HG03575 (cell line): ENCODE data around the gene POF1B.
"Not testable (repeated sequence)": the region's sequence is repeated elsewhere in the genome, so short reads cannot be mapped to it uniquely, and the experiment has no call there.

Experiments used
- ATAC-seq: cut with Tn5 transposase; IDR thresholded peaks from one replicate; pipeline ENCODE4 v1.9.1; 2021; ENCODE audit not compliant: unreplicated experiment, insufficient number of reproducible peaks, low FRiP score; ENCODE audit errors: extremely low read depth

Gene POF1B, protein sequence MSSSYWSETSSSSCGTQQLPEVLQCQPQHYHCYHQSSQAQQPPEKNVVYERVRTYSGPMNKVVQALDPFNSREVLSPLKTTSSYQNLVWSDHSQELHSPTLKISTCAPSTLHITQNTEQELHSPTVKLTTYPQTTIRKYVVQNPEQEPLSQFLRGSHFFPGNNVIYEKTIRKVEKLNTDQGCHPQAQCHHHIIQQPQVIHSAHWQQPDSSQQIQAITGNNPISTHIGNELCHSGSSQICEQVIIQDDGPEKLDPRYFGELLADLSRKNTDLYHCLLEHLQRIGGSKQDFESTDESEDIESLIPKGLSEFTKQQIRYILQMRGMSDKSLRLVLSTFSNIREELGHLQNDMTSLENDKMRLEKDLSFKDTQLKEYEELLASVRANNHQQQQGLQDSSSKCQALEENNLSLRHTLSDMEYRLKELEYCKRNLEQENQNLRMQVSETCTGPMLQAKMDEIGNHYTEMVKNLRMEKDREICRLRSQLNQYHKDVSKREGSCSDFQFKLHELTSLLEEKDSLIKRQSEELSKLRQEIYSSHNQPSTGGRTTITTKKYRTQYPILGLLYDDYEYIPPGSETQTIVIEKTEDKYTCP

DNA sequence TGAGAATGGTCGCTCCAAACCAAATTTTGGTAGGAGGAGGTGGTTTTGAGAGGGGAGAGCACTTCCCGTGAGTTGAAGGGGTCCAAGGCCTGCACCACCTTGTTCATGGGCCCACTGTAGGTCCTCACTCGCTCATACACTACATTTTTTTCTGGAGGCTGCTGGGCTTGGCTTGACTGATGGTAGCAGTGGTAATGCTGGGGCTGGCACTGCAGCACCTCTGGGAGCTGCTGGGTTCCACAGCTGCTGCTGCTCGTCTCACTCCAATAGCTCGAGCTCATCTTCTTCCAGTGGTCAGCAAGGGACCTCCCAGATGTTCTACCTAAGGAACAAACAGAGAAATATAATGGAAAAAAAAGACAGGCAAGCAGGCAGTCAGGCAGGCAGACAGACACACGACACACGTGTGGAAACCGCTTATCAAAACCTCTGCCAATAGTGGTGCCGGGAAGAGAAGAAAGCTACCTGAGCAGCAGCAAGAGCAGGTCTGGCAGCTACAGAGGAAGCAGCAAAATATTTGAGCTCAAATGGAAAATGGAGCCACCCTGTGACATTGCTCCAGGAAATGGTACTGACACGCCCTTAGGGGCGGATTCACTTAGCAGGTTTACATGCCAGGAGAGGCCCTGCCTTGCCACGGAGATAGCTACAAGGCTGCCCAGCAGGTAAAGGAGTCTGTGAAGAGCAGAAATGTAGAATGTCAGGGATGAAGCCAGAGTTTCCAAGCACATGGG, at the start of gene POF1B:
POF1B (minus strand) TSS at position 492 of the 734 bp plus-strand sequence; CDS start at position 281, 211 bp downstream.
- no peak for ATAC-seq

DNA sequence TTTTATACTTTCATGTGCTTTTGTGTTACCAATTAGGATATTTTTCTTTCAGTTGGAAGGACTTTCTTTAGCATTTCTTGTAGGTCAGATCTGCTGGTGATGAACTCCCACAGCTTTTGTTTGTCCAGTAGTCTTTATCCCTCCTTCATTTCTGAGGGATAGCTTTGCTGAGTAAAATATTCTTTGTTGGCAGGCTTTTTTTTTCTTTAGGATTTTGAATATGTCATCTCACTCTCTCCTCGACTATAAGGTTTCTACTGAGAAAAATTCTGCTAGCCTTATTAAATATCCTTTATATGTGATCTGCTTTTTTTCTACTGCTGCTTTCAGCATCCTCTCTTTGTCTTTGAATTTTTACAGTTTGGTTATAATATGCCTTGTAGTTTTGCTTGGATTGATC, 49.6 kb upstream of the POF1B start:
- ATAC-seq, result no peak

DNA sequence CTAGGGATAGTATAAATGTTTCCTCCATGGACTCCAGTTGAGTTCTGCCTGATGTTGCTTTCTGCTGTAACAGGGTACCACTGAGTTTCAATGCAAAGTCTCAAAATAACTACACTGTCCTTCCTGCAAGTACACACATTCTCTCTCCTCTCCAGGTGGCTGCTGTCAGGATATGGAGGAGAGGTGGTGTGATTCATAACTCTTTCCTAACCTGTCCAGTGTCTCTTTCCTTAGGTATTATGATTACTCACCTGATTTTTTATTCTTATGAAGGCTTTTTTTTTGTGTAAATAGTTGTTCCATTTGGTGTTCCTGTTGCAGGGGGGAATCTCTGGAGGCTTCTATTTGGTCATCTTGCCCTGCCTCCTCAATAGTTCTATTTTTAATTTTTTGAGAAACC, 39.8 kb upstream of the POF1B start:
- ATAC-seq, result no peak

DNA sequence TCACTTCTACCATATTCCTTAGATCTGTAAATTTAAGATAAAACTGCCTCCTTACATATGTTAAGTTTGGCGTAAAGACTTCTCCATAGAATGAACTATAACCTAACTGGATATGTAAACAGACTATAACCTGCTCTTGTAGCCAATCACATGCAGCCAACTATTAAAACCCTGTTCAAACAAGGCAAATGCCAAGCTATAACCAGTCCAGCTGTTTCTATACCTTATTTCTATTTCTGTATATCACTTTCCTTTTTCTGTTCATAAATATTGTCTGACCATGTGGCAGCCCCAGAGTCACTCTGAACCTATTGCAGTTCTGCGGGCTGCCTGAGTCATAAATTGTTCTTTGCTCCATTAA, 12.4 kb upstream of the POF1B start:
- ATAC-seq, result no peak

DNA sequence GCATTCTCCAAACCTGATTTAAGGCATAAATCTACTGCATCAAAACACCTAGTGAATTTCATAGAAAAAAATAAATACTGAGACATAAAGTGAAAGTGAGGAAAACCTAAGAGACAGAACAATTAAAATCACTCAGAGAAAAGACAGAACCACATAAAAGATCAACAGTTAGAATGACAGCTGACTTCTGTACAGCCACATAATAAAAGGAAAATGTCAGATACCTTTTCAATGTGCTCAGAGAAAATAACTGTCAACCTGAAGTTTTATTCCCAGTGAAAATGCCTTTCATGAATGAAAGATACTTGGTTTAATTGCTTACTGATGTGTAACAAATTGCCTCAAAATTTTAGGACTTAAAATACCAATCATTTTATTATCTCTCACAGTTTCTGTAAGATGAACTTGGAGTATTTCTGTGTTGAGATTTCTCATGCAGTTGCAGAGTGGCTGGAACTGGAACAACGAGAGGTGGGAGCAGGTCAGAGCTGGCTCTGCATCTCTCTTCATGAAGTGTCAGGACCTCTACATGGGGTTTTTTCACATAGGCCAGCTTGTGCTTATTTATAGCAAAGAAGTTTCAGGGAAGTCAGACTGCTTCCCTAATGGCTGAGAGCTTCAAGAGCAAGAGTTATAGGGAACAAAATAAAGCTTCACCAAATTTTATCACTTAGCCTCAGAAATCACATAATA, 11.9 kb upstream of the POF1B start:
- ATAC-seq, result no peak

DNA sequence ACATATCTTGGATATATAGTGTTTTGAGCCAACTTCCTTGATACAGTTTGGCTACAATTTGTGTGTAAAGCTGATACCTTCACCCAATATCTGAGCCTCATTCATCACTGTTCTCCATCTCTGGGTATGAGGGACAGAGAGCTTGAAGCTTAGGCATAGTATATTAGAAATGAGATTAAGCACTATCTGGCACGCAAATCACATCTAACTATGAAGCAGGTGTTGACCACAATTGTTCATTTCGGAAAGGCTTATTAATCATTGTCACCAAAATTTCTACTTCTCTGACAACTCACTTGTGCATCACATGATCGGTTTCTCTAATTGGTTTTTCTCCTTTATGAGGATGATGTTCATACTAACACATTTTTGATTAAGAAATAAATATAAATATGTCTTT, 2.1 kb upstream of the POF1B start:
- no peak for ATAC-seq

DNA sequence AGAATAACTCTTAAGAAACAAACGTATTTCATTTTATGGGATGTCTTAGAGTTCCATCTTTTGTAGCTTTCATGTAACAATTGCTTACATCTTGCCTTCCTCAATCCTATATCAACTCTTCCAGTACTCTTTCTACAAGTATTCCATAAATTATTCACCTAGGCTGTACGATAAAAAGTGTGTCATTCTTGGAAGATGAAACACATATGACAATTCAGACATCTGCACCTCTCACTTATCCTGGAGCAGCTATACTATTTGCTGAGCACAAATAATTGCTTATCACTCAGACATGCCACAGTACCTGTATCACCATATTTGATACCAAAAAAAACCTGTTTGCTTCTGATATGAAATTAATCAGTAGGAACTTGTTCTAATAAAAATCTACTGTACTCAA, 1.0 kb downstream of the POF1B start:
- no peak for ATAC-seq

DNA sequence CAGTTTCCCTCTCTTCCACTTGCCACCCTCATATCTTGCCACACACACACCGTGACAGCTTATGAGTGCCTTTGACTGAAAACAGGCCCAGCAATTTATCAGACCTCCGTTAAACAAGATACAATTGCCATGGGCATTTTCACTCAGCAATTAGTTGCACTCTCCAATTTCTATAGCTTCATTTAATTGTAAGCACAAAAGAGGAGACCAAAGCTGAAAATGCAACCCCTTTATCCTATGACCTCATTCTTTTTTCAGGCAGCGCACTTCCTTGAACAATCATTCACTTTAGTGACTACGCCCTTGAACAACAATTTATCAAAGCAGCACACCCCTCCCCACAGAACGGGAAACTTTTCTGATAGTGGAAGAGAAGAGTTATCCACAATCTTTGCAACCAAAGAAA, 4.1 kb downstream of the POF1B start:
- ATAC-seq, result no peak

DNA sequence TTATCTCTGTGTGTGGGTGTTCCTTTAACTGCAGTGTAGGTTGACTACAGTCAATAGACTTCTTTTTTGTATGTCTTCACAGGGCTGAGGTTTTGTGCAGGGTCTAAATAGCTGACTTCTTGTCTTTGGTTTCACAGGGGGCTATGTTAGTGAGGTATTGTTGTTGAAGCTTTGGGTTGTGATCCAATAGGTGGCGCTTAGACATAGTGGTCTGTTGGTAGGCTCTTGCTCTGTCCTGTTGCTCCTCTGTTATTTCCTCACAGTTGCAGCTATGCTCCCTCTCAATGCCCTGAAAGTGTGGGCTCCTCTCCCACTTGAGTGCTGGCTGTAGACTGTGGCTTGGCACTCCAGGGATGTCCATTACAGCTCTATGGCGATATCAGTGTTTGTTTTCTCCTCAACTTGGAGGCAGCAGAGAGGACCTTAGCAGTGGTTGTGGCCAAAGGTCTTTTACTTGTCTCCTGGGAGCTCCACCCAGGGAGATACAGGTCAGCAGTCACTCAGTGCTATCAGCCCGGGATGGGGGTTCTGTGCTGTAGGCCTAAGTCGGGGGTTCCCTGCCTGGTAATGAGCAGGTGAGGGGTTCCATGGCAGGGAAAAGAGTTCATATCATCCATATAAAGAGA, 14.0 kb downstream of the POF1B start:
- no peak for ATAC-seq

DNA sequence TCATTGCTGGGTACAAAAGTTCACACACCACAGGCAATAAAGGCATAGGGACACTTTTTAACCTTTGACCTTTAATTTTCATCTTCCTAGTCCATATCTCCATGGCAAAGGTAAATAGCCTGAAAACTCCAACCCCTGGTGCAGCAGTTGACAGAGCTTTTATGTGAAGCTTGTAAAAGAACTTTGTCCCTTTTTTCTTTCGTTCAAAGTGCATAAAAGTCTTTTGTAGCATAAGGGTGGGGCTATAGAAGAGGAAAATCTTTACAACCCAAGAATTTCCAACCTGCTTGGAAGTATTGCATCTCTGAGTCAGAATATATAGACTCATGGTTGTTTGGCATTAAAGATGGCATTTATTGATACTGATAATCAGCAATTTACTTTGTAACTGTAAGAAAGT, 20.4 kb downstream of the POF1B start:
- ATAC-seq, result no peak

DNA sequence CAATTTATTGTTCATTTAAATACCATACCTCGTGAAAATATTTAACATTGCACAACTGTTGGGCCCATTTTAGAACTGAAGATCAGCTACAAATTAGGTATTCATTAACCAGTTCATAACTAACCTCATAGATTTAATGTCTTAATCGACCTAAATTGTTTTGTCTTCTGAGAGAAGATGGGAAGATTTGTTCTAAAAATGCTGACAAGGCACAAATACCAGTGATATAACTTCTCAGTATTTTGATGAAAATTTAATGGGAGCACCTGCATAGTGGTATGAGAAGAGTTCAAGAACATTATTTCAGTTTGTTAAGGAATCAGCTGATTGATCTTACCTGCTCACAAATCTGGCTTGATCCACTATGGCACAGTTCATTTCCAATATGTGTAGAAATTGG, 33.9 kb downstream of the POF1B start:
- no peak for ATAC-seq

DNA sequence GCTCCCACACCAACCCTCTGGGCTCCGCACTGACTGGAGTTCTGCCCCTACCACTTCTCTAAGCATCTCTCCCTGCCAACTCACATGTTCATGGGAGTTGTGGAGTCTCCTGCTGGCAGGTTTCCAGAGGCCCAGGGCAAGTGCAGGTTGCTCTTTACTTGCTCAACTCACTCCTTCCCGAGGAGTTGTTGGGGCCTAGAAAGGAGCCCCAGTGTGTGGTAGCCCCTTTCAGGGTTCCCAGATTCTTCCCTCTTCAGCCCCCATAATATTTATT, 52.5 kb downstream of the POF1B start:
- no peak for ATAC-seq

DNA sequence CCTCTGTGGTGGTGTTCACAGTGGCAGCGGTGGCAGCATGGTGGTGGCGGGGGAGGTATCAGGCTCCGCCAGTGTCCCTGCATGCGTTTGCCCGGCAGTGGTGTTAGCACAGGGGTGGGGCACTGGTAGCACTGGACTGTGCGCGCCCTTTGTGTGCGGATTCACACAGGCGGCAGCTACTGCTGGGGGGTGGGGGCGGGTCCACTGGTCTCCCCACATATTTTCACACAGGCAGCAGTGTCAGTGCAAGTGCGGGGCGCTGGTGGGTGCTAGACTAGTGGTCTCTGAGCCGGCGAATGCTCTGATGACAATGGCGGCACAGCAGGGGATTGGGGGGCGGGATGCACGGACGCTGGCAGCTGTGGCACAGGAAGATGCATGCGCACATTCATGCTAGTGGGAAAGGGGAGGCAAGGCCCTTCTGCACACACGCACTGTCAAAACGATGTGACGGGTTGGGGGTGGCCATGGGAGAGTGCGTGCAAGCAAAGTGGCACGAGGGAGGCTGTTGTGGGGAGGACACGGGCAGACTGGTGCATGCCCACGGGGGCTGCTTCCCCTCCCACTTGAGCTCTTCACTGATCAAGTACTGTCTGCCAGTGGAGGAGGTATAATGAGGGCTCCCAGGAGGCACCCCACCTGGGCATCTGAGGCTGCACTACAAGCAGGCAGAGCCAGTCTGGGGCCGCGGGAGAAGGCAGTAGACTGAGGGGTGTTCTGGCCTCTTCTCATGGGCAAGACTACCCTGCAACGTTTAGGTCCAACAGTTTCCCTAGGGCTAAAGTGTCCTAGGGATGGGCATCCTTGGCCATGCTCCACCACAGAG, 53.0 kb downstream of the POF1B start:
- no peak for ATAC-seq

DNA sequence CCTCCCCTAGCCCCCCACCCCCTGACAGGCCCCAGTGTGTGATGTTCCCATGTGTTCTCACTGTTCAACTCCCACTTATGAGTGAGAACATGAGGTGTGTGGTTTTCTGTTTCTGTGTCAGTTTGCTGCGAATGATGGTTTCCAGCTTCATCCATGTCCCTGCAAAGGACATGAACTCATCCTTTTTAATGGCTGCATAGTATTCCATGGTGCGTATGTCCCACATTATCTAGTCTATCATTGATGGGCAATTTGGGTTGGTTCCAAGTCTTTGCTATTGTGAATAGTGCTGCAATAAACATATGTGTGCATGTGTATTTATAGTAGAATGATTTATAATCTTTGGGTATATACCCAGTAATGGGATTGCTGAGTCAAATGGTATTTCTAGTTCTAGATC, 68.1 kb downstream of the POF1B start:
- not testable (repeated sequence) for ATAC-seq

DNA sequence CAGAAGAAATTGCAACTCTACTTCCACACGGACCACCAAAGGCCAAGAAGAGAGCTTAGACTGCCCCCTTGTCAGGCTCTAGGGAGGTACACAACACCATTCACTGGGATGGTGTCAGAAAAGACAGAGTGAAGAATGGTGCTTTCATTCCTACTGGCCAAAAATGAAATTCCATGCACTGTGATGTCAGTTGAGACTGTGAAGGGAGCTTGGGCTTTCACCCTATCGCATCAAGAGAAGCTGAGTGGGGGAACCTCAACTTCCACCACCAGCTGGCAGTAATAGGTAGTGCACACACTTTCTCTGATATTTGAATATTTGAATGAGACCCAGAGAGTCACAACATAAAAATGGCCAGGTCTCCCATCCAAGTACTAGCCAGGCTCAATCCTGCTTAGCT, 69.7 kb downstream of the POF1B start:
- no peak for ATAC-seq

DNA sequence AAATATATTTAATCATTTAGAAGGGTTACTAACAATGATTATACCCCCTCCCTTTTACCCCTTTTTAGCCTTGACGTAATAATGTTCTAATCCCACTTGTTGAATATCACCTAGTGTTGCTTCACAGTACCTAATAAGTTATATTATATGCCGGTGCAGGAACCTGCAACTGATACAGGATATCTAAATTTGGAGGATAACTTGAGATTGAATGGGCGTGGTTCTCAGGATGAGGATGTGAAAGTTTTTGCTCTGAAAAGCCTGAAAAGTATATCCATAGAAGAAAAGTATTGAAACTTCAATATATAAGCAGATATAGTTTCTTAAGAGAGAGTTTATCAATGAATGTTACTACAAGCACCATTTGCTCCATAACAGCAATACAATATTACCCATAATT, 75.9 kb downstream of the POF1B start:
- no peak for ATAC-seq

DNA sequence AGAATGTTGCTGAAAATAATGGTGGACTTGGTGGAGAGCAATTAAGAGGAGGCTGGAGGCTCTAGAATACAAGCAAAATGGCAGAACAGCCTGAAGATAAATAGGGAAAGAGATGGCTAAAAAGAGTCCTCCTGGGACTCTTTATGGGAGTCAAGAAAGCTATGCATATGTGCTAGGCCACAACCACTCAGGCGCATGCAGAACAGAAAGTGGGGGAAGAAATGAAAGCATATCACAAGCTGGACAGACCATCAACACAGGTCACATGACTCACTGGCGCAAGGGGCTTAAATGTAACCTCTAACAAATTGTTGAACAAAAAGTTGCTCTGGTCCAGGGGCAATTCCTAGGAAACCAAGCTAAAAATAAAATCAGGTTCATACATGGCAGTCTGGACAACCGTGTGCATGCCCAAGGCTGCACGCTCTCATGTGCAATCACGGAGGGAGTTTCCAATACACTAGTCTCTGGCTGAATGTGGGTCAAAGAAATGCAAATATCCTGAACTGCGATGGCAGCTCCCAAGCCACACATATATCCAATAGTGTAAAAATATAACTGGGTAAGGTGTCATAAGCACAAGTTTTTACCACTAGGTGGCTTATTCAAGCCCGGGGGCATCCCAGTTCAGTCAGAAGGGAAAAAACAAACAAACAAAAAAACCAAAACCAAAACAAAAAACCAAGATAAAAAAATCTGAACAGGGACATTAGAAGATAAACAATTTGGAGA, 90.3 kb downstream of the POF1B start:
- no peak for ATAC-seq

DNA sequence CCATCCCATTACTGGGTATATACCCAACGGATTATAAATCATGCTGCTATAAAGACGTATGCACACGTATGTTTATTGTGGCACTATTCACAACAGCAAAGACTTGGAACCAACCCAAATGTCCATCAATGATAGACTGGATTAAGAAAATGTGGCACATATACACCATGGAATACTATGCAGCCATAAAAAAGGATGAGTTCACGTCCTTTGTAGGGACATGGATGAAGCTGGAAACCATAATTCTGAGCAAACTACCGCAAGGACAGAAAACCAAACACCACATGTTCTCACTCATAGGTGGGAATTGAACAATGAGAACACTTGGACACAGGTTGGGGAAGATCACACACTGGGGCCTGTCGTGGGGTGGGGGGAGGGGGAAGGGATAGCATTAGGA, 94.2 kb downstream of the POF1B start:
- ATAC-seq, result not testable (repeated sequence)
